HG03135 (cell line): Measurements from ENCODE around the gene GRM7.

Experiments used
- ATAC-seq: cut with Tn5 transposase; IDR thresholded peaks from one replicate; pipeline ENCODE4 v1.9.1; 2021; ENCODE audit warnings: mild to moderate bottlenecking, moderate library complexity; ENCODE audit not compliant: unreplicated experiment

Gene GRM7

DNA sequence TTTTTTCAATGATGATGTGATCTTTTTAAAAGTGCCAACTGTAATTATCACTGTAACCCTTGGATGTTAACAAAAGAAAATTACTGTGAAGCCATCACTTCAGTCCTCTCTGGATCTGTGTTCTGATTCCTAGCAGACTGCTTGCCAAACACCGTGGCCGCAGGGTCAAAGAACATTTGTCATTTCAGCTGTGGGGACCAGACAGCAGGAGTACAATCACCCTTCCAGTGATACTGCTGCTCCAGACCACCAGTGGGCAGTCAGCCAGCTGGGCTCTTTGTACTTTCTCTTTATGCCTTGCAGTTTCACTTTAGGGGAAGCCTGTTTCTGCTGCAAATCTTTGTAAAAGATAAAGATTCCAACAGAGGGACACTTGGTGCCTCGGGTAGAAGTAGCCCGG, 770.0 kb downstream of the GRM7 start:
- ATAC-seq: no peak

DNA sequence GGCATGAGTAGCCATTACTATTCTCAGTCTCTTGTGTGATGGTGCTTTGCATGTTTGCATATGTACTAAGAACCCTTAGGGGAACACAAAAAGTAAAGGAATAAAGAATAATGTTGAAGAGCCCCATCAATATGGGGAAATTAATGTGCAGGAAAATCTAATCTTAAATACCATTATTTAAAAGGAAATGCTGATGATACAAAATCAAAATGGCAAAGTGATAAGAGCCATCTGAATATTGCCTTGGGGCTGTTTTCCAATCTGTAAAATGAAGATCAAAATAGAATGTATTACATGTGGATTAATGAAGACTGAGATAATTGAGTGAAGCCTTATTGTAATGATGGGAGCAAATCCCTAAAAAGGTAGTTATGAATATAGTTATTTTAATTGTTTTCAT, 771.4 kb downstream of the GRM7 start:
- no peak for ATAC-seq

DNA sequence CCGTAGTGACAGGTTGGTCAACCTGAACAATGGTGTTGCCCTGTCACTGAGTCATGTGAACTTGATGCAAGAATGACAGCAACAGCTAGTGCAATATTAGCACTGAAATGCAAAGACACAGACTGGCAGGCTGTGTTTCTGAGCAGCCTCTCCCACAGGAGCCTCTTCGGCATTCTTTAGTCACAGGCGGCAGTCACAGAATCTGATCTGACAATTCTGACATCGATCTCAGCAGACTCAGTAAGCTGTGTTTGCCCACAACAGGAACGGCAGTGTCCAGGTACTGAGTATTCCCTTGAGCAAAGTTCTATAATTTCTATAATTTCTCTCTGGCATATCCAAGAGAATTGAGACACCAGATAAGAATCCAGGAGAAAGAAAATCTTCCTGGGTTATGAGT, 776.8 kb downstream of the GRM7 start:
- ATAC-seq: no peak

DNA sequence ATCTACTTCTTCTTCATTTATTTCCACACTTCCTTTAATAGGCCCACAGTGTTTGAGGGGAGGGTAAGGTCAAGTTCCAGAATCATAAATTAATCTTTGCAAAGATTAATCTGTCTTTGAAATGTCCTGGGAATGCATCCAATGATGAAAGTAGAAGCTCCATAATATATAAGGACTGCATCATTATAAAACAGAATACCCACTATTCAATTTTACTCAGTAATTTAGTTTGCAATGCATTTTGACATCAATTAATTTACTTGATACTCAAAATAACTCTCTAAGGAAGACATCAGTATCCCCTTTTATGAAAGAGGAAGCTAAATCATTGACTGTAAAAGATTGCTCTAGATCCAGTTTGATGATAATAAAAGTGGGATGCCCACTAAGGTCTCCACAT, 777.2 kb downstream of the GRM7 start:
- ATAC-seq: no peak

- ATAC-seq: no peak
These were observed 779.9 kb downstream of the GRM7 start for GRCh38 chr3:7640787-7641186.

DNA sequence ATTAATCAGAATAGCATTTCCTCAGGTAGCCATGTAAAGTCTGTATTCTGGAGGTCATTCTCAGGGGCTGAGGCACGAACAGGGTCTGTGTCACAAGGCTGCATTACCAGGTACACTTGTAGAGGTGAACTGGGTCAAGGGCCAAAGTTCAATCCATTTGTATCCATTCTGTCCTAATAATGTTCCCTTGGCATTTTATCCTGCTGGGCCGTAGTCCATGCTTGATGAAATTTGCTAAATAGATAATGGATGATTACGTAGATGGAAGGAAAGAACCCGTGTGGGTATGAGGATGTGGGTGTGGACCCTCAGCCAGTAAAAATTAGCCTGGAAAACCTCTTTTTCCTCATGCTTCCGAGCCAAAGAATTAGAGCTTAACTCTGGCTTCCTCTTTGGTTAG, 785.9 kb downstream of the GRM7 start:
- ATAC-seq: no peak

DNA sequence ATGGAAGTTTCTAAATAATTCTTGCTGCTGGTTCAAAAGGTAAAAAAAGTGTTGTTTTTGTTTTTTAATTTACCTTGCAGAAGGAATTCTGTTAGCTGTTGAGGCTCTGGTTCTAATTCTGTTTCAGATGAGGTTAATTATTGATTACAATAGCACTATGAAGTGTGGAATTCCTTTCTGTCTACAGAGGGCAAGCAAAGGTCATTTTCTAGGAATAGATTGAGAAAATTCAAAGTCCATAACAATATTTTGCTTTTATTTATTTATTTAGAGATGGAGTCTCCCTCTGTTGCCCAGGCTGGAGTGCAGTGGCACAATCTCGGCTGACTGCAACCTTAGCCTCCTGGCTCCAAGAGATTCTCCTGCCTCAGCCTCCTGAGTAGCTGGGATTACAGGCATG, 789.6 kb downstream of the GRM7 start:
- ATAC-seq: no peak

DNA sequence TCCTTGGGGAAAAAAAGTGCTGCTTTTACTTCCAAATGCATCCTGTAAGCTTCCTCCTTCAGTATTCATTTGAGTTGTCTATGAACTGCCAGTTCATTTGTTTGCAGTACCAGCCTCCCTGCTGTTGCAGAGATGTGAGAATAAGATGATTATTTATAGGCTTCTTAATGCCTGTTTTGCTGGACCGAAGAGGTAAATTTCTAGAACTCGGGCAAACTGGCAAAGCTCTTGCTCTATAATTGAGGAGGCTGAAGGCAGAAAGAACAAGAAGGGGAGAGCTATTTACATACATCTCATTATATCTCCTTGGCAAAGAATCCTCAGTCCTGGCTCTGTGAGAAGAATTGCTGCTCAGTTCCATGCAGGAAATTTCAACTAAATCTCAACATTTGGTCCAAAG, 790.4 kb downstream of the GRM7 start:
- no peak for ATAC-seq

DNA sequence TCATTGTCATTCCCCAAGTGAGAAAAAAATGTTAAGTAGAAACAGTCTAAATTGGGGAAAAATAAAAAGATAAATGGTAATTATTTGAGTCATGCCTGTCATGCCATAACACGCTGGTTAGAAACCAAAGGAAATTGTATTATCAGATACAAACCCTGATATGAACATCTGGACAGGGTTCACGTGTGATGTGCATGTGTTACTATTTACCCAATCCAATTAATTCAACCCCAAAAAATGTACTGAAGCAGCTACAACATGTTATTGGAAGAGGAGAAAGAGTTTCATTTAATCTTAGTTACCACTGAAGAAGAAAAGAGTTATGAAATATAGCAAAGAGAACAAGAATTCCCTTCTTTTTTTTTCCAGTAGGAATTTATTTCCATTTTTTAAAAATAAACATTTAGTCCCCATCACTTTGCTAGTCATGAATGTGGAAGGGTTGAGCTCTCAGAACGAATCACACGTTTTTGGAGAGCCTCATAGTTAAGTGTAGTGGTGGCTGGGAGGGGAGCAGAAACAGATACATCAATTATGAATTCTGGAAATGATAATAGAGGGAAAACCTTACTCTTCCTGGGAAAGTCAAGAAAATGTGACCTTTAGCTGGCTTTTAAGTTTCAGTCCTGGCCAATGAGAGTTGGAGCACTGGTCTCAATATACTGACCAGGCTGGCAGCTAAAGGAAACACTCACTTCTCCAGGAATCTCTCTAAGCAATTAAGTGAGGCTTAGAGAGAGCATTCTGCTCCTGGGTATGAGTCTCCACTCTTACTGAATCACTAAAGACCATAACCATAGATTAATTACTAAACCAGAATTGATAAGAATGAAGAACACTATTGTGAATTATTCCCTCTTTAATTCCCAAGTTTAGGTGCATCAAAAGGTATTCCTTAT, 796.5 kb downstream of the GRM7 start:
- no peak for ATAC-seq

- no peak for ATAC-seq
These were observed 797.4 kb downstream of the GRM7 start for GRCh38 chr3:7658294-7658693.

DNA sequence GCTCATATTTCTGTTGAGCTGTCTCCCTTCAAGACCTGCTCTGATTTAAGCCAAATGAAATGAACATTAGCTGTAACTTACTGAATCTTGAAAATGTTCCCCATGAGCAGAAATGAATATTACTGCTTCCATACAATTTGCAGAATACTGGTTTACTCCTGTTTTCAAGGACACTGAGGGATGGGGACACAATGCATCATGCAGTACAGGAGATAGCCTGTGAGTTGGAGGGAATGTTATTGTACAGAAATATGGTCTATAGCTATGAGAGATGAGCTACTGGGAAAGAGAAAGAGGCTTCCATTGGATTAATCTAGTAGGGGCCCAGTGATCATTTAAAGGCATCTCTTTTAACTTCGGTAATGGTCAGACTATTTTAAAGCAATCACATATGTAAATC, 798.2 kb downstream of the GRM7 start:
- ATAC-seq: no peak

DNA sequence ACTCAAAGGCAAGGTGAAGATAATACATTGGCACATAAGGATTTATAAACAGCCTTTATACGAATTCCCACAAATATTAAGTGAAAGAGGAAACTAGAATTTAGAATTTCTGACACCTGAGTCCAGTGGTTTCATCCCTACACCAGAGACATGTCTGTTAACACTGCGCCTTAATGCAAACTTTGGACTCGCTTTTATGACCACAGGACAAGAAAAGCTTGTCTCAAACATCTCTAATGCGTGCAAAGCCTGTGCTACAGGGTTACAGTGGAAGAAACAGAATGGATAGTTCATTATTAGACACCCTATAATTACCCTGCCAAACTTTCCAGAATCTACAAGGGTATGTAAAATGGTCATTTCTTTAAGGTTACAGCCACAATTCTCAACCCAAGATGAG, 802.9 kb downstream of the GRM7 start:
- ATAC-seq: no peak

- ATAC-seq: no peak
These were observed 806.9 kb downstream of the GRM7 start for GRCh38 chr3:7667774-7668173.

DNA sequence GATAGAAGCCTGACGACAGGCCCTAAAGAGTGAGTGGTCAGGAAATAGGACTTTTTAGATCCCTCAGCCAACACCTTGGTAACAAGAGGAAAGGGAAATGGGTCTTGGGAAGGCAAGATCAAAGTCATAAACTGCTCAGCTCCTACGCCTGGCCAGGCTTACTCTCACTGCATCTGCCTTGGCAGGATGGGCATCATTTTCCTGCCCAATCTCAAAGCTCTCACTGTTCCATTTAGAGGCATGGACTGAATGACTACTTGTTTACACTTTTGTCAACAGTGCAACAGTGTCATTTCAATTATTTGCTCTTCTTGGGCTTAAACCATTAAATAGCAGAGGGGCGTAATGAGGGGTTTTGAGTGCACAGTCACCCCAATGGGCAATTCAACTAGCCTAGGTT, 808.7 kb downstream of the GRM7 start:
- ATAC-seq: no peak

- no peak for ATAC-seq
These were observed 817.6 kb downstream of the GRM7 start for GRCh38 chr3:7678521-7678920.

- no peak for ATAC-seq
These were observed 821.9 kb downstream of the GRM7 start for GRCh38 chr3:7682822-7683229.

DNA sequence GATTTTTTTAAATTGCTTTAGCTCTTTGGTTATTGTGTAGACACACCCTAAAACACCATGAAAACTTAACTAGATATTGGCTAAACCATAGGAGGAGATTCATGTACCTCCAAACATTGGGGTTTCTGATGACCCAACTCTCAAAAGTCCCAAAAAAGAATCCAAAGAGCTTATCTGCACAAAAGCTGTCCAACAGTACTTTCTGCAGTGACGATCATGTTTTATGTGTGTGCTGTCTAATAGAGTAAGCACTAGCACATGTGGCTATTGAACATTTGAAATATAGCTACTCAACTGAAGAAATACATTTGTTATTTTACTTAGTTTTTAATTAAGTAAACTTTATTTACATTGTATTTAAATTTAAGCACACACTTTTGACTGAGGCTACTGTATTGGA, 822.5 kb downstream of the GRM7 start:
- no peak for ATAC-seq

GRCh38 chr3:7684182-7684715, 823.3 kb downstream of the GRM7 start:
- no peak for ATAC-seq

GRCh38 chr3:7687428-7688147, 826.7 kb downstream of the GRM7 start:
- ATAC-seq: no peak

DNA sequence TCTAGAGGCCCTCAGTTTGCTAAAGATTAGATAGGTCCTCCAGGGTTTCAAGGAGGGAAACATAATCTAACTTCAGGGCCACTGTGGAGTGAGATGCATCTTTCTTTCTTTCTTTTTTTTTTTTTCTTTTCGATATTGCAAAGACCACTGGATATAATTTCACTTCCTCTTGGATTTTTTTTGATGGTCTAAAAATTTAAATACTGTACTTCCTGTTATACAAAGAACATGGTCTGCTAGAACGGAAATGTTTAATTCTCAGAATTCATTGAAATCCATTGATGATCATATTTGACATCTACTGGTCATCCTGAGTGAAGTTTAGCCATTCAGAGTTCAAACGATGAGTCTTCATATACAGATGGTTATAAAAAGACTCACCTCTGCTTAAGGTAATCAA, 832.0 kb downstream of the GRM7 start:
- ATAC-seq: no peak

GRCh38 chr3:7693976-7694375, 833.1 kb downstream of the GRM7 start:
- ATAC-seq: no peak

GRCh38 chr3:7695049-7695448, 834.1 kb downstream of the GRM7 start:
- ATAC-seq: no peak
